GM23248 (cell line): ENCODE measurements around the gene CASK. TPM values are rescaled to one million over a fixed set of nuclear protein-coding genes. Genes with fewer than 3 reads are reported as not detected.
"Not testable (repeated sequence)": the region's sequence is repeated elsewhere in the genome, so short reads cannot be mapped to it uniquely, and the experiment has no call there.

Experiments used
- DNase-seq: peaks from one replicate; pipeline ENCODE4 v3.0.0-alpha.2; 2015
- H2AFZ ChIP-seq: fragments of 200-600 bp; sonication (generic); 2 replicates; pipeline ENCODE4 v1.6.1; 2016; ENCODE audit warnings: antibody characterized with exemption
- H3F3A ChIP-seq: fragments of 200-600 bp; sonication (generic); 2 replicates; pipeline ENCODE4 v1.6.1; 2016; ENCODE audit warnings: mild to moderate bottlenecking, antibody characterized with exemption, mixed run types; ENCODE audit not compliant: insufficient read depth
- H3K27ac ChIP-seq: fragments of 200-600 bp; sonication (generic); 2 replicates; pipeline ENCODE4 v1.5.1; 2016; ENCODE audit warnings: mild to moderate bottlenecking
- H3K27me3 ChIP-seq: fragments of 200-600 bp; sonication (generic); replicated peaks from 2 replicates; pipeline ENCODE4 v1.6.1; 2016; ENCODE audit warnings: mild to moderate bottlenecking; ENCODE audit not compliant: insufficient read depth
- H3K36me3 ChIP-seq: fragments of 200-600 bp; sonication (generic); 2 replicates; pipeline ENCODE4 v1.6.1; 2016; ENCODE audit warnings: low read depth, mild to moderate bottlenecking
- H3K4me1 ChIP-seq: fragments of 200-600 bp; sonication (generic); 2 replicates; pipeline ENCODE4 v1.6.1; 2016; ENCODE audit warnings: mild to moderate bottlenecking; ENCODE audit not compliant: insufficient read depth
- H3K4me2 ChIP-seq: fragments of 200-600 bp; sonication (generic); one replicate; pipeline ENCODE4 v1.6.1; 2016; ENCODE audit warnings: mild to moderate bottlenecking; ENCODE audit not compliant: unreplicated experiment
- H3K4me3 ChIP-seq: fragments of 200-600 bp; sonication (generic); 2 replicates; pipeline ENCODE4 v1.5.1; 2016; ENCODE audit warnings: mild to moderate bottlenecking
- H3K79me2 ChIP-seq: fragments of 200-600 bp; sonication (generic); 2 replicates; pipeline ENCODE4 v1.6.1; 2016; ENCODE audit warnings: mild to moderate bottlenecking; ENCODE audit not compliant: insufficient read depth
- H3K9ac ChIP-seq: fragments of 200-600 bp; sonication (generic); 2 replicates; pipeline ENCODE4 v1.6.1; 2016; ENCODE audit warnings: mild to moderate bottlenecking
- H3K9me2 ChIP-seq: fragments of 200-600 bp; sonication (generic); 2 replicates; pipeline ENCODE4 v1.6.1; 2016; ENCODE audit warnings: mixed run types, mild to moderate bottlenecking, moderate library complexity; ENCODE audit not compliant: insufficient read depth
- H3K9me3 ChIP-seq: fragments of 200-600 bp; sonication (generic); one replicate; pipeline ENCODE4 v1.6.1; 2017; ENCODE audit warnings: low read depth
- H4K20me1 ChIP-seq: fragments of 200-600 bp; sonication (generic); 2 replicates; pipeline ENCODE4 v1.6.0; 2016; ENCODE audit not compliant: insufficient read depth
- EZH2 ChIP-seq: fragments of 200-600 bp; sonication (generic); IDR thresholded peaks from 2 replicates; pipeline ENCODE4 v1.6.1; 2018; ENCODE audit warnings: antibody characterized with exemption, mild to moderate bottlenecking; ENCODE audit not compliant: insufficient read depth, poor library complexity, severe bottlenecking
- EZH2phosphoT487 ChIP-seq: fragments of 200-600 bp; sonication (generic); IDR thresholded peaks from 2 replicates; pipeline ENCODE4 v1.6.1; 2018; ENCODE audit warnings: antibody characterized with exemption, moderate library complexity, mild to moderate bottlenecking, low read depth; ENCODE audit not compliant: insufficient read depth
- WGBS, 2 experiments: methylation state at CpG; one replicate each; pipeline ENCODE4 v1.1.6; 2015 to 2017; ENCODE audit warnings: low lambda C conversion rate in 2 of 2, low coverage in 1 of 2; ENCODE audit errors: missing lambda C conversion rate in 2 of 2; 5-methylcytosine and 5-hydroxymethylcytosine counted together
- in situ Hi-C: fragments of 300-500 bp; cut with MboI; formaldehyde crosslinking; loops from 2 replicates; pipeline ENCODE4 v1.15.0; 2020
- polyA plus RNA-seq: library from polyadenylated mRNA; unstranded; fragments of >200 nt; fragmentation: Nextera tagmentation; extraction: Ambion mirVana; gene quantifications from 2 replicates; pipeline ENCODE4 v1.2.1, GENCODE V29; 2016
- total RNA-seq: library from RNA; depleted of rRNA; stranded (reverse); fragments of >200 nt; shearing (Covaris generic); gene quantifications from 2 replicates; pipeline ENCODE4 v1.2.3, GENCODE V29; 2014

Gene CASK
- total and polyA plus RNA-seq, 2 experiments from 2014 or later = 2.5 to 29.2 TPM

- no peaks in the 10 kb centered on the region for H3F3A ChIP-seq
- no peaks in the 10 kb centered on the region for H4K20me1 ChIP-seq
- H3K4me2 ChIP-seq = no peak overlapping the region
- no peaks in the 10 kb centered on the region for H3K9me3 ChIP-seq
- DNase-seq = no peak
- no peaks in the 10 kb centered on the region for H3K79me2 ChIP-seq
- H3K4me1 ChIP-seq = no peaks in the 10 kb centered on the region
- no peaks in the 10 kb centered on the region for H3K9me2 ChIP-seq
- H3K36me3 ChIP-seq = no peaks in the 10 kb centered on the region
- no peak overlapping the region for H3K9ac ChIP-seq
- WGBS, 2 experiments = 68 to 69% methylated on average over 4 of the region's 4 CpGs
- in situ Hi-C loops = no loop called here
- H3K4me3 ChIP-seq = no peak overlapping the region
- TF ChIP-seq EZH2phosphoT487 = no peak
- TF ChIP-seq EZH2 = no peak
- H3K27ac ChIP-seq = no peak overlapping the region
- no peak overlapping the region for H2AFZ ChIP-seq
- H3K27me3 ChIP-seq = no peaks in the 10 kb centered on the region
Observed at GRCh38 chrX:41516999-41517765, 406.2 kb downstream of the CASK start.

- Histone ChIP-seq H3K9me2 (no peaks in the 10 kb centered on the region), H3K4me3 (no peak overlapping the region), H3K36me3 (no peaks in the 10 kb centered on the region), H3K9me3 (no peaks in the 10 kb centered on the region), H2AFZ (no peak overlapping the region), H4K20me1 (no peaks in the 10 kb centered on the region), H3K27ac (no peak overlapping the region), H3K9ac (no peak overlapping the region), H3K4me1 (no peaks in the 10 kb centered on the region), H3K27me3 (no peaks in the 10 kb centered on the region), H3F3A (no peaks in the 10 kb centered on the region), H3K4me2 (no peak overlapping the region), H3K79me2 (no peaks in the 10 kb centered on the region)
- no peak for DNase-seq
- in situ Hi-C loops = no loop called here
- WGBS, 2 experiments = 80 to 83% methylated on average over 5 of the region's 5 CpGs
- no peak for TF ChIP-seq EZH2
- TF ChIP-seq EZH2phosphoT487 = no peak
Observed at GRCh38 chrX:41516456-41516855, 406.9 kb downstream of the CASK start.

DNA sequence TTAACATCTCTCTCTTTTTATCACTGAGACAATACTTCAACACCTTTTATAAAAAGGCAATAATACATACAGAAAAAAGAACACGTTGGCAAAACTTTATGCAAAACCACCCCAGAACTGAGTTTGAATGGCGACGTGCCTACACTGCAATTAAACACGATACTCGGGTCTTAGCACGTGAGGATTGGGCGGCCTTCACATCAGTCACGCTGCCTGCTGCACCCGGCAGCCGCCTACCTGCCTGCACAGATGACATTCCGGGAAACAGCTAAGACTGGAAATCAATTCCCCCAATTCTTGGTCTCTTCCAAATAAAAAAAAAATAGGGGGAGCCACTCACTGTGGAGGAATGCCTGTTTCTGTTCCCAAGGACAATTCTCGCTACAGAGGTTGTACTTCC is 408.0 kb downstream of the CASK start:
- 93 to 95% methylated on average over 12 of the region's 12 CpGs for WGBS, 2 experiments
- TF ChIP-seq EZH2phosphoT487 (no peak), EZH2 (no peak)

GRCh38 chrX:41514179-41514578 is 409.2 kb downstream of the CASK start:
- Histone ChIP-seq H3K4me3 (no peak overlapping the region), H3K9me3 (no peaks in the 10 kb centered on the region), H2AFZ (no peak overlapping the region), H3K79me2 (no peaks in the 10 kb centered on the region), H3K4me2 (no peak overlapping the region), H3K27me3 (no peaks in the 10 kb centered on the region), H3K4me1 (no peaks in the 10 kb centered on the region), H3F3A (no peaks in the 10 kb centered on the region), H4K20me1 (no peaks in the 10 kb centered on the region), H3K27ac (no peak overlapping the region), H3K9ac (no peak overlapping the region), H3K9me2 (no peaks in the 10 kb centered on the region), H3K36me3 (no peaks in the 10 kb centered on the region)
- in situ Hi-C loops = no loop called here
- TF ChIP-seq EZH2 (no peak), EZH2phosphoT487 (no peak)
- 75 to 81% methylated on average over 9 of the region's 9 CpGs for WGBS, 2 experiments
- DNase-seq = no peak

More for the DNA sequence above, 408.0 kb downstream of the CASK start:
- Histone ChIP-seq H3K9ac (no peak overlapping the region), H3K9me3 (no peaks in the 10 kb centered on the region), H3K9me2 (no peaks in the 10 kb centered on the region), H3K4me1 (no peaks in the 10 kb centered on the region), H4K20me1 (no peaks in the 10 kb centered on the region), H3K79me2 (no peaks in the 10 kb centered on the region), H3K36me3 (no peaks in the 10 kb centered on the region), H2AFZ (no peak overlapping the region), H3K4me2 (no peak overlapping the region), H3K27ac (no peak overlapping the region), H3F3A (no peaks in the 10 kb centered on the region), H3K4me3 (no peak overlapping the region), H3K27me3 (no peaks in the 10 kb centered on the region)
- in situ Hi-C loops = no loop called here
- no peak for DNase-seq

- H3K4me2 ChIP-seq, H3K9me3 ChIP-seq, H3K27me3 ChIP-seq, H3K36me3 ChIP-seq, H3K4me3 ChIP-seq, H3F3A ChIP-seq, DNase-seq, H2AFZ ChIP-seq, H3K4me1 ChIP-seq, H3K27ac ChIP-seq, H3K9ac ChIP-seq, H3K79me2 ChIP-seq, H3K9me2 ChIP-seq, H4K20me1 ChIP-seq, in situ Hi-C loops: not testable (repeated sequence)
- 86 to 89% methylated on average over 3 to 7 of the region's 7 CpGs for WGBS, 2 experiments
Observed at GRCh38 chrX:41512853-41513252, 410.5 kb downstream of the CASK start.
